Keratinocyte (primary cell): ENCODE results near the gene HECTD1. TPM values are rescaled to one million over a fixed set of nuclear protein-coding genes. Genes with fewer than 3 reads are reported as not detected.

Experiments used
- DNase-seq: peaks from one replicate; pipeline ENCODE4 v3.0.0-alpha.2; 2011; ENCODE audit warnings: low read depth, missing footprints, low spot score
- FAIRE-seq: peaks from 2 replicates; lab custom pipeline; 2011; peaks lifted over from hg19 to GRCh38; lab: Jason Lieb, UNC
- H2AFZ ChIP-seq: 2 replicates; pipeline ENCODE4 v1.6.0; 2012; ENCODE audit warnings: low read length, control low read depth, inconsistent platforms; ENCODE audit not compliant: control insufficient read depth
- H3K27ac ChIP-seq: 2 replicates; pipeline ENCODE4 v1.5.1; 2011; ENCODE audit warnings: low read length; ENCODE audit not compliant: control insufficient read depth, insufficient read depth
- H3K27me3 ChIP-seq: 3 replicates; pipeline ENCODE4 v1.6.0; 2011; ENCODE audit warnings: low read length; ENCODE audit not compliant: control insufficient read depth, insufficient read depth; ENCODE audit errors: extremely low read depth
- H3K36me3 ChIP-seq, 2 experiments: 2 replicates in 1 of 2; 3 replicates in 1 of 2; pipeline ENCODE4 v1.5.1; 2011; ENCODE audit warnings: low read length in 2 of 2, mild to moderate bottlenecking in 1 of 2; ENCODE audit not compliant: control insufficient read depth in 2 of 2, insufficient read depth in 2 of 2; ENCODE audit errors: extremely low read depth in 1 of 2
- H3K4me1 ChIP-seq: 3 replicates; pipeline ENCODE4 v1.5.1; 2011; ENCODE audit warnings: low read length; ENCODE audit not compliant: control insufficient read depth, insufficient read depth; ENCODE audit errors: extremely low read depth
- H3K4me2 ChIP-seq: 3 replicates; pipeline ENCODE4 v1.6.0; 2011; ENCODE audit warnings: low read depth, low read length; ENCODE audit not compliant: control insufficient read depth, insufficient read depth; ENCODE audit errors: extremely low read depth
- H3K4me3 ChIP-seq, 3 experiments: fragments of 200-600 bp in 1 of 3; sonication (generic) in 1 of 3; 2 replicates in 2 of 3; 3 replicates in 1 of 3; pipeline ENCODE4 v1.5.1; 2011 to 2016; ENCODE audit warnings: low read length in 3 of 3, mild to moderate bottlenecking in 3 of 3, control low read depth in 2 of 3, inconsistent platforms in 1 of 3, low read depth in 1 of 3, mixed read lengths in 1 of 3, mixed run types in 1 of 3, moderate library complexity in 1 of 3; ENCODE audit not compliant: control insufficient read depth in 2 of 3, insufficient read depth in 2 of 3; ENCODE audit errors: extremely low read depth in 1 of 3
- H3K79me2 ChIP-seq: 2 replicates; pipeline ENCODE4 v1.6.0; 2012; ENCODE audit warnings: low read length; ENCODE audit not compliant: control insufficient read depth, insufficient read depth
- H3K9ac ChIP-seq: 3 replicates; pipeline ENCODE4 v1.6.0; 2011; ENCODE audit warnings: low read length; ENCODE audit not compliant: control insufficient read depth, insufficient read depth; ENCODE audit errors: extremely low read depth
- H3K9me1 ChIP-seq: 3 replicates; pipeline ENCODE4 v1.6.0; 2011; ENCODE audit warnings: low read length; ENCODE audit not compliant: control insufficient read depth, insufficient read depth; ENCODE audit errors: extremely low read depth
- H3K9me3 ChIP-seq: 2 replicates; pipeline ENCODE4 v1.5.1; 2012; ENCODE audit warnings: low read depth, low read length; ENCODE audit not compliant: control insufficient read depth
- H4K20me1 ChIP-seq: 3 replicates; pipeline ENCODE4 v1.6.0; 2011; ENCODE audit warnings: low read length; ENCODE audit not compliant: control insufficient read depth, insufficient read depth; ENCODE audit errors: extremely low read depth
- CTCF ChIP-seq, 3 experiments: IDR thresholded peaks in 1 of 3; conservative IDR thresholded peaks in 1 of 3; optimal IDR thresholded peaks in 1 of 3; 2 replicates in 2 of 3; 3 replicates in 1 of 3; pipeline versions ENCODE3 to v1.5.1; 2011; ENCODE audit warnings: low read length in 3 of 3, mild to moderate bottlenecking in 3 of 3, moderate library complexity in 2 of 3, control low read depth in 1 of 3, inconsistent platforms in 1 of 3; ENCODE audit not compliant: insufficient read depth in 2 of 3; ENCODE audit errors: extremely low read depth in 1 of 3
- EZH2 ChIP-seq: IDR thresholded peaks from one replicate; pipeline ENCODE4 v1.6.1; 2012; ENCODE audit warnings: inconsistent platforms, mild to moderate bottlenecking, low read length, moderate library complexity
- dilution Hi-C: fragments of 300-500 bp; cut with MboI; formaldehyde crosslinking; loops from one replicate; pipeline ENCODE4 v1.7.0; 2020; ENCODE audit warnings: low sequenced_read_pairs; ENCODE audit not compliant: extremely low pct_ligation_motif_present
- polyA plus RNA-seq, 5 experiments: library from polyadenylated mRNA; depleted of rRNA in 3 of 5; stranded (reverse) in 3 of 5; stranded (forward) in 1 of 5; unstranded in 1 of 5; fragments of >200 nt; gene quantifications; 1 replicate in 1 of 5; 2 replicates in 3 of 5; 3 replicates in 1 of 5; pipeline versions ENCODE4 v1.2.1 to v1.2.3, GENCODE V29; 2011 to 2012; ENCODE audit warnings: missing spikeins in 2 of 5, low read depth in 1 of 5, low replicate concordance in 1 of 5

Gene HECTD1
- polyA plus RNA-seq, 1 donor (not counting 4 experiments of a cell fraction or from before 2014, with no cell fraction given): 94.8 TPM

DNA sequence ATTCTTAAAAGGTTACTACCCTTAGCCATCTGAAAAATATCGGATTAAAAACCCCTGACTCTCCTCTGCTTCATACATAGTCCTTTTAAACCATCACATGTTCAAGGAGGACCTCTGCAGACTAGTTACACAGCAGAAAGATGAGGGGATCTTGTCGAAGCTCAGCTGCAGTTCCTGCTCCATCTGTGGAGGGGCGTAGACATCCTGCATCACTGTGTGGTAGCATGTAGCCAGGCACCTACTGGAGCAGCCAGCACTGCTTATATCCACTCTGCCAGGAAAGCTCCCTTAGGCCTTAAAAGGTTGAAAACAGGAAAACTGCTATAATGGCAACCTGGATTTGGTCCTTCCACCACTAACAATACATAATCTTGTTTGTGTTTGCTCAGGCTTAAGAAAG lies 123.8 kb downstream of the HECTD1 start:
- Histone ChIP-seq H3K9me3 (no peaks in the 10 kb centered on the region), H3K4me1 (peaks cover 7% of the 10 kb centered on the region), H3K9ac (no peak overlapping the region), H3K4me2 (no peak overlapping the region), H3K27ac (no peak overlapping the region), H3K79me2 (no peaks in the 10 kb centered on the region), H3K27me3 (no peaks in the 10 kb centered on the region), H2AFZ (no peak overlapping the region), H3K36me3 (no peaks in the 10 kb centered on the region), H3K4me3 (no peak overlapping the region), H3K9me1 (no peaks in the 10 kb centered on the region), H4K20me1 (no peaks in the 10 kb centered on the region)
- FAIRE-seq (no peak), DNase-seq (no peak)
- dilution Hi-C loops: no loop called here
- TF ChIP-seq EZH2: no peak
- no peak for TF ChIP-seq CTCF (optimal IDR thresholded peaks at IDR 0.05 in 1 of 3, IDR thresholded peaks at IDR 0.05 in 1 of 3, conservative IDR thresholded peaks at IDR 0.05 in 1 of 3; ENCODE audit: extremely low read depth in 1 of 3, insufficient read depth in 2 of 3, low read length in 3 of 3)

GRCh38 chr14:31080484-31080883 lies 127.1 kb downstream of the HECTD1 start:
- no peaks in the 10 kb centered on the region for H4K20me1 ChIP-seq
- TF ChIP-seq CTCF (optimal IDR thresholded peaks at IDR 0.05 in 1 of 3, IDR thresholded peaks at IDR 0.05 in 1 of 3, conservative IDR thresholded peaks at IDR 0.05 in 1 of 3; ENCODE audit: extremely low read depth in 1 of 3, insufficient read depth in 2 of 3, low read length in 3 of 3): no peak
- no peak for TF ChIP-seq EZH2
- H3K4me1 ChIP-seq: peaks cover 7% of the 10 kb centered on the region
- peak overlapping the region; percentile 18 for H2AFZ ChIP-seq
- H3K9me1 ChIP-seq: no peaks in the 10 kb centered on the region
- no peaks in the 10 kb centered on the region for H3K27me3 ChIP-seq
- FAIRE-seq: no peak
- no peak overlapping the region for H3K9ac ChIP-seq
- H3K4me2 ChIP-seq: peak overlapping the region; percentile 53
- DNase-seq: no peak
- H3K79me2 ChIP-seq: no peaks in the 10 kb centered on the region
- H3K36me3 ChIP-seq: no peaks in the 10 kb centered on the region
- peak overlapping the region; percentile 28 for H3K27ac ChIP-seq
- H3K4me3 ChIP-seq: no peak overlapping the region
- H3K9me3 ChIP-seq: no peaks in the 10 kb centered on the region
- dilution Hi-C loops: no loop called here
